SU-DHL-6 (cell line): ENCODE results near the gene ANXA2R.

Experiments
- H2AFZ ChIP-seq: fragments of 200-600 bp; sonication (generic); 2 replicates; pipeline ENCODE4 v1.6.1; 2014; ENCODE audit warnings: low read depth, mild to moderate bottlenecking, moderate library complexity, mixed read lengths, antibody characterized with exemption, low read length; ENCODE audit not compliant: severe bottlenecking
- H3F3A ChIP-seq: fragments of 200-600 bp; shearing (Covaris generic); 2 replicates; pipeline ENCODE4 v1.6.0; 2016; ENCODE audit warnings: antibody characterized with exemption, mild to moderate bottlenecking; ENCODE audit not compliant: insufficient read depth
- H3K27ac ChIP-seq: fragments of 200-600 bp; sonication (generic); 2 replicates; pipeline ENCODE4 v1.5.1; 2016; ENCODE audit warnings: low read depth, mild to moderate bottlenecking, low read length, moderate library complexity, mixed read lengths
- H3K27me3 ChIP-seq: fragments of 200-600 bp; sonication (generic), shearing (Covaris generic); 2 replicates; pipeline ENCODE4 v1.6.0; 2014; ENCODE audit warnings: mild to moderate bottlenecking, low read length
- H3K36me3 ChIP-seq: fragments of 200-600 bp; sonication (generic); 2 replicates; pipeline ENCODE4 v1.6.1; 2014; ENCODE audit warnings: mild to moderate bottlenecking, low read length, mixed read lengths
- H3K4me2 ChIP-seq: fragments of 300-600, 200-600 bp; shearing (Covaris generic), sonication (generic); 2 replicates; pipeline ENCODE4 v1.6.0; 2014; ENCODE audit warnings: low read length, low read depth, mild to moderate bottlenecking; ENCODE audit not compliant: poor library complexity, severe bottlenecking
- H3K4me3 ChIP-seq: fragments of 200-600 bp; sonication (generic); 2 replicates; pipeline ENCODE4 v1.5.1; 2014; ENCODE audit warnings: antibody characterized with exemption, low read length, mild to moderate bottlenecking, mixed read lengths; ENCODE audit not compliant: insufficient read depth, poor library complexity, severe bottlenecking
- H3K79me2 ChIP-seq: fragments of 200-600 bp; sonication (generic); 2 replicates; pipeline ENCODE4 v1.6.1; 2014; ENCODE audit warnings: mild to moderate bottlenecking, low read length, moderate library complexity; ENCODE audit not compliant: insufficient read depth
- H3K9ac ChIP-seq: fragments of 200-600 bp; sonication (generic); 2 replicates; pipeline ENCODE4 v1.7.0; 2014; ENCODE audit warnings: mild to moderate bottlenecking, low read length
- H3K9me2 ChIP-seq: fragments of 200-600 bp; sonication (generic); replicated peaks from 2 replicates; pipeline ENCODE4 v1.6.1; 2014; ENCODE audit warnings: low read length; ENCODE audit not compliant: insufficient read depth
- H3K9me3 ChIP-seq: fragments of 200-600 bp; sonication (generic); 2 replicates; pipeline ENCODE4 v1.6.1; 2014; ENCODE audit warnings: low read length, mixed read lengths; ENCODE audit not compliant: insufficient read depth
- H4K20me1 ChIP-seq: fragments of 200-600 bp; sonication (generic); 2 replicates; pipeline ENCODE4 v1.6.1; 2014; ENCODE audit warnings: low read depth, mild to moderate bottlenecking, antibody characterized with exemption, low read length, moderate library complexity, mixed read lengths
- EZH2phosphoT487 ChIP-seq: fragments of 200-600 bp; sonication (generic), shearing (Covaris generic); conservative IDR thresholded peaks from 2 replicates; pipeline ENCODE4 v1.6.1; 2018; ENCODE audit warnings: mild to moderate bottlenecking, antibody characterized with exemption, low read length, moderate library complexity, mixed read lengths
- TF ChIP-seq, protein P1 (sequence below): fragments of 200-600 bp; sonication (generic); IDR thresholded peaks from one replicate; pipeline ENCODE4 v1.5.1; 2017; ENCODE audit warnings: antibody characterized with exemption, mild to moderate bottlenecking, low read length, moderate library complexity; ENCODE audit not compliant: insufficient read depth, poor library complexity, severe bottlenecking

The ANXA2R gene

GRCh38 chr5:43051684-43052083 is 11.6 kb upstream of the ANXA2R start:
- Histone ChIP-seq H3K4me2 (no peak overlapping the region), H3K36me3 (no peaks in the 10 kb centered on the region), H4K20me1 (no peaks in the 10 kb centered on the region), H3F3A (no peaks in the 10 kb centered on the region), H3K9ac (no peak overlapping the region), H2AFZ (no peak overlapping the region), H3K4me3 (no peak overlapping the region), H3K9me2 (no peaks in the 10 kb centered on the region), H3K79me2 (no peaks in the 10 kb centered on the region), H3K9me3 (no peaks in the 10 kb centered on the region), H3K27me3 (no peaks in the 10 kb centered on the region), H3K27ac (no peak overlapping the region)
- TF ChIP-seq EZH2phosphoT487: no peak
- TF ChIP-seq, protein P1, sequence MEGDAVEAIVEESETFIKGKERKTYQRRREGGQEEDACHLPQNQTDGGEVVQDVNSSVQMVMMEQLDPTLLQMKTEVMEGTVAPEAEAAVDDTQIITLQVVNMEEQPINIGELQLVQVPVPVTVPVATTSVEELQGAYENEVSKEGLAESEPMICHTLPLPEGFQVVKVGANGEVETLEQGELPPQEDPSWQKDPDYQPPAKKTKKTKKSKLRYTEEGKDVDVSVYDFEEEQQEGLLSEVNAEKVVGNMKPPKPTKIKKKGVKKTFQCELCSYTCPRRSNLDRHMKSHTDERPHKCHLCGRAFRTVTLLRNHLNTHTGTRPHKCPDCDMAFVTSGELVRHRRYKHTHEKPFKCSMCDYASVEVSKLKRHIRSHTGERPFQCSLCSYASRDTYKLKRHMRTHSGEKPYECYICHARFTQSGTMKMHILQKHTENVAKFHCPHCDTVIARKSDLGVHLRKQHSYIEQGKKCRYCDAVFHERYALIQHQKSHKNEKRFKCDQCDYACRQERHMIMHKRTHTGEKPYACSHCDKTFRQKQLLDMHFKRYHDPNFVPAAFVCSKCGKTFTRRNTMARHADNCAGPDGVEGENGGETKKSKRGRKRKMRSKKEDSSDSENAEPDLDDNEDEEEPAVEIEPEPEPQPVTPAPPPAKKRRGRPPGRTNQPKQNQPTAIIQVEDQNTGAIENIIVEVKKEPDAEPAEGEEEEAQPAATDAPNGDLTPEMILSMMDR: no peak

DNA sequence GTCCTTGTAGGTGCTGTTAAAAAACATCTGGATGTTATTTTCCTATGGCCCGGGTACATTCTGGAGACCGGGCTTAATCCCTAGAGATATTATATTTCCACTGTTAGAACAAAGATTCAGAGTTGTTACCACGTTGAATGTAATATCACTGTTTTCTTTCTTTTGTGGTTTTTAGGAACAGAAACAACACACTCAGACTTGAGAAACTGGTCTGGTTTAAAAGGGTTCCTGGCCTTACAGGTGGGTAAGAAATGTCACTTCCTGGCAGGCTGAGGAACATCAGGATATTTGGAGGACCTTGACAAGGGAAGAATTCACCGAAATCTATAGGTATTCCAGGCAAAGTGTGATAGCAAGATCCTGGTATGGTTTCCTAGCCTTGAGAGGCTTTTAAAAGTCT is 10.3 kb upstream of the ANXA2R start:
- Histone ChIP-seq H4K20me1 (no peaks in the 10 kb centered on the region), H3K9me2 (no peaks in the 10 kb centered on the region), H3K27ac (no peak overlapping the region), H3K36me3 (no peaks in the 10 kb centered on the region), H3K4me2 (no peak overlapping the region), H3K9me3 (no peaks in the 10 kb centered on the region), H3K4me3 (no peak overlapping the region), H3F3A (no peaks in the 10 kb centered on the region), H3K9ac (no peak overlapping the region), H3K27me3 (no peaks in the 10 kb centered on the region), H3K79me2 (no peaks in the 10 kb centered on the region), H2AFZ (no peak overlapping the region)
- TF ChIP-seq EZH2phosphoT487: no peak
- TF ChIP-seq, protein P1: no peak

- no peak for TF ChIP-seq EZH2phosphoT487
- TF ChIP-seq, protein P1: no peak
- no peaks in the 10 kb centered on the region for H3F3A ChIP-seq
- no peak overlapping the region for H3K4me3 ChIP-seq
- no peaks in the 10 kb centered on the region for H4K20me1 ChIP-seq
- H3K36me3 ChIP-seq: no peaks in the 10 kb centered on the region
- no peak overlapping the region for H3K27ac ChIP-seq
- no peak overlapping the region for H2AFZ ChIP-seq
- no peaks in the 10 kb centered on the region for H3K9me3 ChIP-seq
- no peak overlapping the region for H3K4me2 ChIP-seq
- H3K27me3 ChIP-seq: no peaks in the 10 kb centered on the region
- H3K9me2 ChIP-seq: no peaks in the 10 kb centered on the region
- no peaks in the 10 kb centered on the region for H3K79me2 ChIP-seq
- H3K9ac ChIP-seq: no peak overlapping the region
These were observed 9.1 kb upstream of the ANXA2R start for GRCh38 chr5:43049236-43049635.
